NCI-H82 (cell line): Measurements from ENCODE around the gene NHP2.

Experiments
- DNase-seq: peaks from one replicate; lab custom pipeline; 2025; lab: John Stamatoyannopoulos, UW

NHP2 gene

GRCh38 chr5:178153530-178154340, at the start of gene NHP2:
Gene NHP2, minus strand, starts transcription at chr5:178153885. Its CDS starts 68 bp downstream, at chr5:178153817.
- DNase-seq: peak; percentile 99

DNA sequence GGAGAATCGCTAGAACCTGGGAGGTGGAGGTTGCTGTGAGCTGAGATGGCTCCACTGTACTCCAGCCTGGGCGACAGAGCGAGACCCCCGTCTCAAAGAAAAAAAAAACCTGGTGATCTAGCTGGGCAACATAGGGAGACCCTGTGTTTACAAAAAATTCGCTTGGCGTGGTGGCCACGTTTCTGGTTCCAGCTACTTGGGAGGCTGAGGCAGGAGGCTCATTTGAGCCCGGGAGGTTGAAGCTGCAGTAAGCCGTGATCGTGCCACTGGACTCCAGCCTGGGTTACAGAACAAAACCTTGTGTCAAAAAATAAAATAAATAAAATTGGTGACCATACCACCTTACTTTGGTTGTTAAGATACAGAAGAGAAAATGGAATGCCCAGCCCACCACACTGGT, 48.9 kb upstream of the NHP2 start:
- no peak for DNase-seq

DNA sequence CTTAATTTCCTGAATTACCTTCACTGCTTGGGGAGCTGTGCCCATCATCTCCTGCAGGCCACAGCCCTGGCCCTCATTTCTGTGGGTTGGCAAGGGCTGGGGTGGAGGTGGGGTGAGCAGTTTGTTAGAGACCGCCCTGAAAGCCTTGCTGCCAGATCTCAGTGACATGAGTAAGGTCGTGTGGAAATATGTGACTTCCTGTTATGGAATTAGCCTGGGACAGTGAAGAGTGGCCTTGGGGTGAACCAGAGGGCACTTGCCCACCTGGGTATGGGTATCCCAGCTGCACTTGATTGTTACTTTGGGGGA, 48.2 kb upstream of the NHP2 start:
- DNase-seq: no peak

DNA sequence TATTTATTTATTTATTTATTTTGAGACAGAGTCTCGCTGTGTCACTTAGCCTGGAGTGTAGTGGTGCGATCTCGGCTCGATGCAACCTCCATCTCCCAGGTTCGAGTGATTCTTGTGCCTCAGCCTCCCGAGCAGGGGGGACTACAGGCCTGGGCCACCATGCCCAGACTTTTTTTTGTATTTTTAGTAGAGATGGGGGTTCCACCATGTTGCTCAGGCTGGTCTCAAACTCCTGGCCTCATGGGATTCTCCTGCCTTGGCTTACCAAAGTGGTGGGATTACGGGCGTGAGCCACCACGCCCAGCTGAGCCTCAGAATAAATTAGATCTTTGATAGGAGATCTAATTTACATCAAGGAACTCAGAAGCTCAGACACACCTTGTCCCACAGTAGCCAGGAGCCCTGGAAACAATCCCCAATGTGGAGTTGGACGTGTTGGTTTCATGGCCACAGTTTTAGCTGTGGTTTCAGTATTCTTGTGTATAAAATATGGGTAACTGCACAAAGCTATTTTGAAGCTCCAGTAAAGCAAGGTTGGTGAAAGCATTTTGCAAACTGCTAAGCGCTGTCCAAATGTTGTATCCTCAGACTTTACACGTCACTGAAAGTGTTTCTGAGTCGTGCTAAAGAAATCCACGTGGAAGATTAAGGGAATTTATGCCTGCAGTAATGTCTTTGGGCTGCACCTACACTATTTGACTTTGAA, 47.7 kb upstream of the NHP2 start:
- no peak for DNase-seq

- no peak for DNase-seq
Observed at GRCh38 chr5:178199581-178200434, 46.1 kb upstream of the NHP2 start.

- peak; percentile 47 for DNase-seq
Observed at GRCh38 chr5:178198706-178199105, 45.0 kb upstream of the NHP2 start.

GRCh38 chr5:178198151-178198550, 44.5 kb upstream of the NHP2 start:
- DNase-seq: peak; percentile 92

- no peak for DNase-seq
Observed at GRCh38 chr5:178196986-178197385, 43.3 kb upstream of the NHP2 start.

DNA sequence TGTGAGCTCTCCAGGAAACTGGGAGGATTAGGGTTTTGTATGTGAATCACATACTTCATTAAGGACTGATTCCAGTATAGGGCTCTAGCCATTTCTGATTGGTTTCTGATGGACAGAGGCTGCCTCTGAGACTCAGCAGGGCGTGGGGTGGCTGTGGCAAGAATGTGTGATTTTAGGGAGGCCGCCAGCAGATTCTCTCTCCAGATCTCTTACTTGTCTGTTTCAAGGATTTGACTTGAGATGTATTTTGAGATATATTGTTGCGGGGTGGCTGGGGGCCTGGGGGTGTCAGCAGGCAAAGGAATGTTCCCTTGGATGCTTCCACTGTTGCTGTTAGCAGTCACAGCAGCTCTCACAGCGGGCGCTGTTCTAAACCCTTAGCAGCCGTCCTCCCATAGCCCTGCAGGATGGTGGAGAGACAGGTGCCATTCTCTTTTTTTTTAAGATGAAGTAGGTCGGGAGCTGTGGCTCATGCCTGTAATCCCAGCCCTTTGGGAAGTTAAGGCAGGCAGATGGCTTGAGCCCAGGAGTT, 42.7 kb upstream of the NHP2 start:
- no peak for DNase-seq

DNA sequence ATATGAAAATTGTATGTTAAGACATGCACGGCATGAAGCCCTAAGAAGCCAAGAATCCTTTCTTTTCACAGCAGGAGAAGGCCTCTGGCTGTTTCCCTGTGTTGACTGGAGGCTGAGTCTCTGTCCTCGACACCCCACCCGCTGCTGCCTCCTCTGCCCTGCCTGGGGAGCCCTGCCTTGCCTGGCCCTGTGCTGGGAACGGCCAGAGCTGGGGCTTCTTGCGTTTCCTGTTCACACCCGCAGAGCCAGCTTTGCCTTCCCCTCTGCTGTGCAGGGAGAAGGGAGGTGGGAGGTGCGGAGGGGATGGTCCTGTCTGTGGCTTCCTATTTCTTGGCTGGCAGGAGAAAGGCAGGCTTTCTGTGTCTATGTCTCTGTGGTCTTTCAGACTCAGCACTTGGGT, 40.3 kb upstream of the NHP2 start:
- DNase-seq: no peak

- DNase-seq: no peak
Observed at GRCh38 chr5:178193251-178193809, 39.6 kb upstream of the NHP2 start.

- DNase-seq: no peak
Observed at GRCh38 chr5:178192787-178193186, 39.1 kb upstream of the NHP2 start.

- no peak for DNase-seq
Observed at GRCh38 chr5:178192244-178192643, 38.6 kb upstream of the NHP2 start.

GRCh38 chr5:178191661-178192060, 38.0 kb upstream of the NHP2 start:
- DNase-seq: no peak

- DNase-seq: no peak
Observed at GRCh38 chr5:178189433-178189832, 35.7 kb upstream of the NHP2 start.

GRCh38 chr5:178187014-178187413, 33.3 kb upstream of the NHP2 start, which contains the start of gene GMCL2:
Gene GMCL2, minus strand, starts transcription at chr5:178187371. Its CDS starts 72 bp downstream, at chr5:178187299.
- no peak for DNase-seq

DNA sequence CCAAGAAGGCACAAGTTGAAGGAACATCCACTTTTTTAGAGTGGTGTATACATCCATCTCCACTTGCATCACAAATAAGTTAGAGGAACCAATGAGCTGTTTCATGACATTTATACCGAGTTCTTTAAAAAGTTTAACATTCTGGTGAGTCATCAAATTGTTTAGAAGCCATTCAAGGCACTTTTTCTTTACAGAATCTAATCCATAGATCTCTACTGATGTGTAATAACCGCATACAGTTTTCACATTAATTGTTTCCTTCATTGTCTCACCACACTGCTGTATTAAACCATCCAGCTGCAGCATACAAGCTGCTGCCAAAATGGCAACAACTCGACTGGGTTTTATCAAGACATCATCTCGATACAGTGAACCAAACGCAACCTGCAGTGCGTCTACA, 32.7 kb upstream of the NHP2 start:
- no peak for DNase-seq

DNA sequence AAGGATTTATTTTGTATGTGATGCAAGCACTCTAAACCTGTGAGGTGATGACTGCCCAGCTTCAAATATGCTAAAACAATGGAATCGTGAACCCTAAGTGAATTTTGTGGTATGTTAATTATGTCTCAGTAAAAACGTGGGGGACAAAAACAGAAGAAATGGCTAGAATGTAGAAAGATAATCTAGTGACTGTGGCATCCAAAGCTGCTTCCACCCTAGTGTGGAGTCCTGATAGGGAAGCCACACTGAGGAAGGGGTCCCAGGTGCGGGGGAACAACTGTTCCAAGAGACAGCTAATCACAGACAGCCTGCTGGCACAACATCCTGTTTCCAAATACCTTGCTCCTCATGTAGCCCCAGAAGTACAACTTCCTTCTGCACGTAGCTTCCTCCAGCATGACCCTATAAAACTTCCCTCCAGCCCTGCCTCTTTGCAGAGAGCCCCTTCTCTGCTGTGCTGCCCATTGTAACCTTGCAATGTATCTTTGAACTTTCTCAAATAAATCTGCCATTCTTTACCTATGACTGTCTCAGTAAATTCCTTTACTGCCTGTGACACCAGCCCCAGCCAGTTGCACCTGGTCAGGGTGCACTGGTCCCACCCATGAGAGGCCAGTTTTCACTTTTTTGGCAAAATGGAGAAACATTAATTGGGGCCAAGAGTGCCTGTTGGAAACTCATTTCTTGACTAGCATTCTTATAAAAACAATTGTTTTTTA, 28.6 kb upstream of the NHP2 start:
- no peak for DNase-seq

GRCh38 chr5:178180141-178180863, 26.6 kb upstream of the NHP2 start:
- DNase-seq: no peak

DNA sequence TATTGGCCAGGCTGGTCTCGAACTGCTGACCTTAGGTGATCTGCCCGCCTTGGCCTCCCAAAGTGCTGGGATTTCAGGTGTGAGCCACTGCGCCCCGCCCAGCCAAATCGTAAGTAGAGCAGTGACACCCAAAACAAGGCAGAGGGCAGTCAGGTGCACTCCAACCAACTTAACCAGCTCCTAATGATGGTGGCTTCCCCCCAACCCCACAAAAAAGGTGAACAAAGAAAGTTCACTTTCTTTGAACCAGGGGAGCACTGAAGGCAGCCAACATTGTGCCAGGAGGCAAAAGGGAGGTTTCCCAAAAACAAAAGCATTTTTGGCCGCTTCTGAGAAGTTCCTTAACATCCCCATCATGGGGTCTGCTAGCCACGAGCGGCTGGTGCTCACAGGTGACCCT, 23.9 kb upstream of the NHP2 start:
- no peak for DNase-seq

- DNase-seq: no peak
Observed at GRCh38 chr5:178176791-178177190, 23.1 kb upstream of the NHP2 start.
